HEK293 (cell line): ENCODE data around the gene RAB3B.
A peak's percentile ranks its signal among the peaks of the same experiment; 100 is the strongest.

ENCODE experiments used
- CTCF ChIA-PET: fragments of 350-600 bp; formaldehyde crosslinking; extraction: SDS; loops from one replicate; lab custom pipeline; 2021; ENCODE audit warnings: antibody characterized with exemption; lab: Yijun Ruan, JAX
- POLR2A ChIA-PET: fragments of 300-600 bp; formaldehyde crosslinking; extraction: SDS; loops from one replicate; lab custom pipeline; 2020; ENCODE audit warnings: antibody characterized with exemption, inconsistent platforms; lab: Yijun Ruan, JAX
- H3K27ac ChIP-seq: fragments of 200-500 bp; sonication (Bioruptor generic); 2 replicates; pipeline ENCODE4 v1.5.1; 2014; ENCODE audit warnings: low read depth, low read length, control low read depth, inconsistent platforms; ENCODE audit errors: extremely low read depth
- H3K36me3 ChIP-seq, 2 experiments: fragments of 200-500 bp in 1 of 2; sonication (Bioruptor generic) in 1 of 2; 1 replicate in 1 of 2; 2 replicates in 1 of 2; pipeline ENCODE4 v1.5.1; 2014 to 2017; ENCODE audit warnings: inconsistent platforms in 2 of 2, low read length in 2 of 2; ENCODE audit not compliant: control insufficient read depth in 2 of 2, insufficient read depth in 1 of 2
- H3K4me1 ChIP-seq: fragments of 200-500 bp; sonication (Bioruptor generic); 2 replicates; pipeline ENCODE4 v1.5.1; 2014; ENCODE audit warnings: mild to moderate bottlenecking, low read length, inconsistent platforms; ENCODE audit not compliant: control insufficient read depth, insufficient read depth
- H3K4me3 ChIP-seq: 2 replicates; pipeline ENCODE4 v1.5.1; 2011; ENCODE audit warnings: low read depth, mild to moderate bottlenecking, control low read depth, low read length, moderate library complexity
- H3K9me3 ChIP-seq: fragments of 200-500 bp; sonication (Bioruptor generic); 2 replicates; pipeline ENCODE4 v1.5.1; 2014; ENCODE audit warnings: low read depth, low read length, inconsistent platforms; ENCODE audit not compliant: control insufficient read depth, insufficient read depth
- EGR2 ChIP-seq: fragments of 450-650 bp; formaldehyde crosslinking; IDR thresholded peaks from 2 replicates; pipeline ENCODE4 v1.5.1; 2016; ENCODE audit warnings: low read depth, missing biosample characterization, missing genetic modification characterization
- FEZF1 ChIP-seq: fragments of 450-650 bp; formaldehyde crosslinking; IDR thresholded peaks from 2 replicates; pipeline ENCODE4 v1.5.1; 2016; ENCODE audit warnings: missing biosample characterization, missing genetic modification characterization
- GLIS1 ChIP-seq: fragments of 450-650 bp; formaldehyde crosslinking; IDR thresholded peaks from 2 replicates; pipeline ENCODE4 v1.5.1; 2016; ENCODE audit warnings: missing biosample characterization, missing genetic modification characterization
- SP7 ChIP-seq: fragments of 450-650 bp; formaldehyde crosslinking; IDR thresholded peaks from 2 replicates; pipeline ENCODE4 v1.5.1; 2016; ENCODE audit warnings: missing biosample characterization, missing genetic modification characterization
- WT1 ChIP-seq: fragments of 450-650 bp; formaldehyde crosslinking; IDR thresholded peaks from 2 replicates; pipeline ENCODE4 v1.5.1; 2016; ENCODE audit warnings: missing biosample characterization, missing genetic modification characterization
- YY2 ChIP-seq: fragments of 450-650 bp; formaldehyde crosslinking; IDR thresholded peaks from 2 replicates; pipeline ENCODE4 v1.5.1; 2016; ENCODE audit warnings: missing biosample characterization, missing genetic modification characterization
- ZBTB7A ChIP-seq: fragments of 450-650 bp; formaldehyde crosslinking; IDR thresholded peaks from 2 replicates; pipeline ENCODE4 v1.5.1; 2016; ENCODE audit warnings: low read depth, missing biosample characterization, missing genetic modification characterization
- ZNF112 ChIP-seq: fragments of 450-650 bp; formaldehyde crosslinking; IDR thresholded peaks from 2 replicates; pipeline ENCODE4 v1.5.0; 2017; ENCODE audit warnings: missing biosample characterization, missing genetic modification characterization
- ZNF132 ChIP-seq: fragments of 450-650 bp; formaldehyde crosslinking; IDR thresholded peaks from 2 replicates; pipeline ENCODE4 v1.5.1; 2017; ENCODE audit warnings: missing biosample characterization, missing genetic modification characterization, borderline replicate concordance
- ZNF140 ChIP-seq: fragments of 450-650 bp; formaldehyde crosslinking; IDR thresholded peaks from 2 replicates; pipeline ENCODE4 v1.5.1; 2016; ENCODE audit warnings: missing biosample characterization, missing genetic modification characterization
- ZNF155 ChIP-seq: fragments of 450-650 bp; formaldehyde crosslinking; IDR thresholded peaks from 2 replicates; pipeline ENCODE4 v1.5.1; 2016; ENCODE audit warnings: missing biosample characterization, missing genetic modification characterization
- ZNF175 ChIP-seq: fragments of 450-650 bp; formaldehyde crosslinking; IDR thresholded peaks from 2 replicates; pipeline ENCODE4 v1.5.1; 2016; ENCODE audit warnings: missing biosample characterization, missing genetic modification characterization
- ZNF394 ChIP-seq: fragments of 450-650 bp; formaldehyde crosslinking; IDR thresholded peaks from 2 replicates; pipeline ENCODE4 v1.5.1; 2016; ENCODE audit warnings: missing biosample characterization, missing genetic modification characterization, mild to moderate bottlenecking, moderate library complexity, borderline replicate concordance
- ZNF654 ChIP-seq: fragments of 450-650 bp; formaldehyde crosslinking; IDR thresholded peaks from 2 replicates; pipeline ENCODE4 v1.5.1; 2016; ENCODE audit warnings: low read depth, missing biosample characterization, missing genetic modification characterization
- TF ChIP-seq, protein P1 (sequence below): fragments of 450-650 bp; formaldehyde crosslinking; IDR thresholded peaks from 2 replicates; pipeline ENCODE4 v1.5.1; 2016; ENCODE audit warnings: missing biosample characterization, missing genetic modification characterization
- TF ChIP-seq, protein P2 (sequence below): fragments of 450-650 bp; formaldehyde crosslinking; IDR thresholded peaks from 2 replicates; pipeline ENCODE4 v1.5.1; 2016; ENCODE audit warnings: missing biosample characterization, missing genetic modification characterization
- TF ChIP-seq, protein P3 (sequence below): fragments of 450-650 bp; formaldehyde crosslinking; IDR thresholded peaks from 2 replicates; pipeline ENCODE4 v1.5.1; 2016; ENCODE audit warnings: missing biosample characterization, missing genetic modification characterization
- TF ChIP-seq, protein P4 (sequence below): fragments of 450-650 bp; formaldehyde crosslinking; IDR thresholded peaks from 2 replicates; pipeline ENCODE4 v1.5.1; 2016; ENCODE audit warnings: missing biosample characterization, missing genetic modification characterization
- TF ChIP-seq, protein P5 (sequence below): fragments of 450-650 bp; formaldehyde crosslinking; IDR thresholded peaks from 2 replicates; pipeline ENCODE4 v1.5.1; 2016; ENCODE audit warnings: missing biosample characterization, missing genetic modification characterization
- TF ChIP-seq, protein P6 (sequence below): fragments of 450-650 bp; formaldehyde crosslinking; IDR thresholded peaks from 2 replicates; pipeline ENCODE4 v1.5.1; 2016; ENCODE audit warnings: missing biosample characterization, missing genetic modification characterization

Gene RAB3B

DNA sequence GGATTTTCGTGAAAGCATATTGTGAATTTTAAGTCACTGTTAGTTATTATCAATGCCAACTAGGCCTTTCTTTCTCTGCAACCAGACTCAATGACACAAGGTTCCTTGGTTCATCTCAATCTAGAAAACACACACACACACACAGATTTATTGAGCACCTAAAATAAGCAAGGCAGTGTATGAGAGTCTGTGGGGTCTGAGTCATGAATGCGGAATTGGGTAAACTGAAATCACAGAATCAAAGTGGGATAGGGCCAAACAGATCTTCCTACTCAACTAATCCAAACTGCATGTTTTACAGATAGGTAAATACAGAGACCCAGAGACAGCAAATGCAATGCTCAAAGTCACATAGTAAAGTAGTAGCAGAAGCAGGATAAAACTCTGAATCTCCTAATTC, 63.5 kb downstream of the RAB3B start (continued):
- TF ChIP-seq, protein P1, sequence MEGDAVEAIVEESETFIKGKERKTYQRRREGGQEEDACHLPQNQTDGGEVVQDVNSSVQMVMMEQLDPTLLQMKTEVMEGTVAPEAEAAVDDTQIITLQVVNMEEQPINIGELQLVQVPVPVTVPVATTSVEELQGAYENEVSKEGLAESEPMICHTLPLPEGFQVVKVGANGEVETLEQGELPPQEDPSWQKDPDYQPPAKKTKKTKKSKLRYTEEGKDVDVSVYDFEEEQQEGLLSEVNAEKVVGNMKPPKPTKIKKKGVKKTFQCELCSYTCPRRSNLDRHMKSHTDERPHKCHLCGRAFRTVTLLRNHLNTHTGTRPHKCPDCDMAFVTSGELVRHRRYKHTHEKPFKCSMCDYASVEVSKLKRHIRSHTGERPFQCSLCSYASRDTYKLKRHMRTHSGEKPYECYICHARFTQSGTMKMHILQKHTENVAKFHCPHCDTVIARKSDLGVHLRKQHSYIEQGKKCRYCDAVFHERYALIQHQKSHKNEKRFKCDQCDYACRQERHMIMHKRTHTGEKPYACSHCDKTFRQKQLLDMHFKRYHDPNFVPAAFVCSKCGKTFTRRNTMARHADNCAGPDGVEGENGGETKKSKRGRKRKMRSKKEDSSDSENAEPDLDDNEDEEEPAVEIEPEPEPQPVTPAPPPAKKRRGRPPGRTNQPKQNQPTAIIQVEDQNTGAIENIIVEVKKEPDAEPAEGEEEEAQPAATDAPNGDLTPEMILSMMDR: no peak
- no peak for TF ChIP-seq EGR2 (tag by site-specific recombination)
- TF ChIP-seq, protein P2, sequence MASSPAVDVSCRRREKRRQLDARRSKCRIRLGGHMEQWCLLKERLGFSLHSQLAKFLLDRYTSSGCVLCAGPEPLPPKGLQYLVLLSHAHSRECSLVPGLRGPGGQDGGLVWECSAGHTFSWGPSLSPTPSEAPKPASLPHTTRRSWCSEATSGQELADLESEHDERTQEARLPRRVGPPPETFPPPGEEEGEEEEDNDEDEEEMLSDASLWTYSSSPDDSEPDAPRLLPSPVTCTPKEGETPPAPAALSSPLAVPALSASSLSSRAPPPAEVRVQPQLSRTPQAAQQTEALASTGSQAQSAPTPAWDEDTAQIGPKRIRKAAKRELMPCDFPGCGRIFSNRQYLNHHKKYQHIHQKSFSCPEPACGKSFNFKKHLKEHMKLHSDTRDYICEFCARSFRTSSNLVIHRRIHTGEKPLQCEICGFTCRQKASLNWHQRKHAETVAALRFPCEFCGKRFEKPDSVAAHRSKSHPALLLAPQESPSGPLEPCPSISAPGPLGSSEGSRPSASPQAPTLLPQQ (tag by site-specific recombination): no peak
- TF ChIP-seq, protein P3, sequence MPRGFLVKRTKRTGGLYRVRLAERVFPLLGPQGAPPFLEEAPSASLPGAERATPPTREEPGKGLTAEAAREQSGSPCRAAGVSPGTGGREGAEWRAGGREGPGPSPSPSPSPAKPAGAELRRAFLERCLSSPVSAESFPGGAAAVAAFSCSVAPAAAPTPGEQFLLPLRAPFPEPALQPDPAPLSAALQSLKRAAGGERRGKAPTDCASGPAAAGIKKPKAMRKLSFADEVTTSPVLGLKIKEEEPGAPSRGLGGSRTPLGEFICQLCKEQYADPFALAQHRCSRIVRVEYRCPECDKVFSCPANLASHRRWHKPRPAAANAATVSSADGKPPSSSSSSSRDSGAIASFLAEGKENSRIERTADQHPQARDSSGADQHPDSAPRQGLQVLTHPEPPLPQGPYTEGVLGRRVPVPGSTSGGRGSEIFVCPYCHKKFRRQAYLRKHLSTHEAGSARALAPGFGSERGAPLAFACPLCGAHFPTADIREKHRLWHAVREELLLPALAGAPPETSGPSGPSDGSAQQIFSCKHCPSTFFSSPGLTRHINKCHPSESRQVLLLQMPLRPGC (tag by site-specific recombination): no peak

DNA sequence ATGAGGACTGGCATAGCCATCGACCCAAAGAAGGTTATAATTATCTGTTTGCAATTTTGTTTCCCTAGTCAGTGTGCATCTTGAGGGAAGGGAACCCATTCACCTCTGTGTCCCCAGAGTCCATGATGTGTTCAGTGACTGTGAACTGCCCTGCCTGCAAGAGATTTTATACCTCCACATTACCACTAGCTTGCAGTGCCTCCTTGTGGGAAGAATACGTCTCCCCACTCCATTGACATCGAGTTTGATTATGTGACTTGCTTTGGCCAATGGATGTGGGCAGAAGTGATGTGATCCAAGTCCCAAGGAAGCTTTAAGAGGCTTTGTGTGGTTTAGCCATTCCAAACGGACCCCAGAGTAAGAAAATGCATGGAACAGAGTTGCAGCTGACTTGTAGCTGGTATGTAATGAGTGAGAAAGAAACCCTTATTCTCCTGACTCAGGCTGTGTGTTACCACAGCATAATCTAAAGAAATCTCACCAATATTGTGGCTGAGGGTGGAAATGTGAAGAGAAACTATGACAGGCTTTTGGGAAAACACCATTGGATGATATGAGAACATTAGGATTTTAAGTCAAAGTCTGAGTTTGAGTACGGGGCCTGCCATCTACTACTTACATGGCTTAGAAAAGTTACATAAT, 64.2 kb downstream of the RAB3B start:
- H3K9me3 ChIP-seq: no peaks in the 10 kb centered on the region
- no peaks in the 10 kb centered on the region for H3K36me3 ChIP-seq
- POLR2A ChIA-PET: no interaction called here
- H3K4me1 ChIP-seq: no peaks in the 10 kb centered on the region
- no peak overlapping the region for H3K27ac ChIP-seq
- CTCF ChIA-PET: interaction anchor here (0.6 to 3.1 kb wide), 10 partner anchors 9 to 548 kb away, joined by 3 to 21 read pairs (median 5); no protein-coding TSS in a partner anchor
- TF ChIP-seq, protein P4, sequence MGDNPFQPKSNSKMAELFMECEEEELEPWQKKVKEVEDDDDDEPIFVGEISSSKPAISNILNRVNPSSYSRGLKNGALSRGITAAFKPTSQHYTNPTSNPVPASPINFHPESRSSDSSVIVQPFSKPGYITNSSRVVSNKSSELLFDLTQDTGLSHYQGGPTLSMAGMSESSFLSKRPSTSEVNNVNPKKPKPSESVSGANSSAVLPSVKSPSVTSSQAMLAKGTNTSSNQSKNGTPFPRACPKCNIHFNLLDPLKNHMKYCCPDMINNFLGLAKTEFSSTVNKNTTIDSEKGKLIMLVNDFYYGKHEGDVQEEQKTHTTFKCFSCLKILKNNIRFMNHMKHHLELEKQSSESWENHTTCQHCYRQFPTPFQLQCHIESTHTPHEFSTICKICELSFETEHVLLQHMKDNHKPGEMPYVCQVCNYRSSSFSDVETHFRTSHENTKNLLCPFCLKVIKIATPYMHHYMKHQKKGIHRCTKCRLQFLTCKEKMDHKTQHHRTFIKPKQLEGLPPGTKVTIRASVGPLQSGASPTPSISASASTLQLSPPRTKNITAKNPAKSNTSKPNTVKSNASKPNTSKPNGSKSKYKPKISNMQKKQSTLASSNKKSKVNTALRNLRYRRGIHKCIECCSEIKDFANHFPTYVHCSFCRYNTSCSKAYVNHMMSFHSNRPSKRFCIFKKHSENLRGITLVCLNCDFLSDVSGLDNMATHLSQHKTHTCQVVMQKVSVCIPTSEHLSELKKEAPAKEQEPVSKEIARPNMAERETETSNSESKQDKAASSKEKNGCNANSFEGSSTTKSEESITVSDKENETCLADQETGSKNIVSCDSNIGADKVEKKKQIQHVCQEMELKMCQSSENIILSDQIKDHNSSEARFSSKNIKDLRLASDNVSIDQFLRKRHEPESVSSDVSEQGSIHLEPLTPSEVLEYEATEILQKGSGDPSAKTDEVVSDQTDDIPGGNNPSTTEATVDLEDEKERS (tag by site-specific recombination): no peak
- no peak for TF ChIP-seq ZBTB7A (tag by site-specific recombination)
- no peak for TF ChIP-seq ZNF140
- TF ChIP-seq, protein P5, sequence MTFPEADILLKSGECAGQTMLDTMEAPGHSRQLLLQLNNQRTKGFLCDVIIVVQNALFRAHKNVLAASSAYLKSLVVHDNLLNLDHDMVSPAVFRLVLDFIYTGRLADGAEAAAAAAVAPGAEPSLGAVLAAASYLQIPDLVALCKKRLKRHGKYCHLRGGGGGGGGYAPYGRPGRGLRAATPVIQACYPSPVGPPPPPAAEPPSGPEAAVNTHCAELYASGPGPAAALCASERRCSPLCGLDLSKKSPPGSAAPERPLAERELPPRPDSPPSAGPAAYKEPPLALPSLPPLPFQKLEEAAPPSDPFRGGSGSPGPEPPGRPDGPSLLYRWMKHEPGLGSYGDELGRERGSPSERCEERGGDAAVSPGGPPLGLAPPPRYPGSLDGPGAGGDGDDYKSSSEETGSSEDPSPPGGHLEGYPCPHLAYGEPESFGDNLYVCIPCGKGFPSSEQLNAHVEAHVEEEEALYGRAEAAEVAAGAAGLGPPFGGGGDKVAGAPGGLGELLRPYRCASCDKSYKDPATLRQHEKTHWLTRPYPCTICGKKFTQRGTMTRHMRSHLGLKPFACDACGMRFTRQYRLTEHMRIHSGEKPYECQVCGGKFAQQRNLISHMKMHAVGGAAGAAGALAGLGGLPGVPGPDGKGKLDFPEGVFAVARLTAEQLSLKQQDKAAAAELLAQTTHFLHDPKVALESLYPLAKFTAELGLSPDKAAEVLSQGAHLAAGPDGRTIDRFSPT (tag by site-specific recombination): no peak
- no peak for TF ChIP-seq ZNF132
- no peak for TF ChIP-seq ZNF155 (tag by site-specific recombination)
- no peak for TF ChIP-seq ZNF394
- TF ChIP-seq ZNF654: peak; percentile 34
- TF ChIP-seq, protein P6, sequence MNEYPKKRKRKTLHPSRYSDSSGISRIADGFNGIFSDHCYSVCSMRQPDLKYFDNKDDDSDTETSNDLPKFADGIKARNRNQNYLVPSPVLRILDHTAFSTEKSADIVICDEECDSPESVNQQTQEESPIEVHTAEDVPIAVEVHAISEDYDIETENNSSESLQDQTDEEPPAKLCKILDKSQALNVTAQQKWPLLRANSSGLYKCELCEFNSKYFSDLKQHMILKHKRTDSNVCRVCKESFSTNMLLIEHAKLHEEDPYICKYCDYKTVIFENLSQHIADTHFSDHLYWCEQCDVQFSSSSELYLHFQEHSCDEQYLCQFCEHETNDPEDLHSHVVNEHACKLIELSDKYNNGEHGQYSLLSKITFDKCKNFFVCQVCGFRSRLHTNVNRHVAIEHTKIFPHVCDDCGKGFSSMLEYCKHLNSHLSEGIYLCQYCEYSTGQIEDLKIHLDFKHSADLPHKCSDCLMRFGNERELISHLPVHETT: no peak
- TF ChIP-seq GLIS1 (tag by site-specific recombination): no peak
- no peak for TF ChIP-seq WT1 (tag by site-specific recombination)
- TF ChIP-seq, protein P1: peak; percentile 53; the same call in 1 of the 2 replicates
- TF ChIP-seq FEZF1 (tag by site-specific recombination): no peak
- no peak for TF ChIP-seq ZNF175 (tag by site-specific recombination)
- TF ChIP-seq YY2 (tag by site-specific recombination): no peak
- no peak for TF ChIP-seq ZNF112 (tag by site-specific recombination)
- TF ChIP-seq SP7 (tag by site-specific recombination): no peak
- no peak overlapping the region for H3K4me3 ChIP-seq
